Measurements from ENCODE around the gene DSG4. TPM values are rescaled to one million over a fixed set of nuclear protein-coding genes. Genes with fewer than 3 reads are reported as not detected.

The DSG4 gene
- total and polyA plus RNA-seq, 2 of the 4 experiments (the other 2 are of a cell fraction): not detected

DNA sequence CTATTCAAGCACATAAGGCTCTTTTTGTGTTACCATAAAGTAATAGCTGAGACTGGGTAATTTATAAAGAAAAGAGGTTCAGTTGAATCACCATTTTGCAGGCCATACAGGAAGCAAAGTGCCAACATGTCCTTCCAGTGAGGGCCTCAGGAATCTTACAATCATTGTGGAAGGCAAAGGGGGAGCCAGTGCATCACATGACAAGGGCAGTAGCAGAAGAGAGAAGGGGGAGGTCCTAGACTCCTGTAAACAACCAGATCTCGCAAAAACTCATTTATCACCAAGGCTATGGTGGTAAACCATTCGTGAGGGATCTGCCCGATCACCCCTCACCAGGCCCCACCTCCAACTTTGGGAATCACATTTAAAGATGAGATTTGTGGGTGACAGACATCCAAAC is 16.7 kb downstream of the DSG4 start:
- no peak overlapping the region for H3K27ac ChIP-seq (ENCODE audit: insufficient read depth, low read length)
- H3K23ac ChIP-seq (ENCODE audit: low read depth, low read length): no peak overlapping the region
- no peak overlapping the region for H3K18ac ChIP-seq (ENCODE audit: low read depth, low read length)
- TF ChIP-seq BHLHE40 (IDR thresholded peaks at IDR 0.05; ENCODE audit: low read depth, low read length) (no peak), RCOR1 (IDR thresholded peaks at IDR 0.05; ENCODE audit: insufficient replicate concordance, low read length) (no peak), MXI1 (IDR thresholded peaks at IDR 0.05; ENCODE audit: borderline replicate concordance, low read depth, low read length) (no peak), MAZ (IDR thresholded peaks at IDR 0.05; ENCODE audit: borderline replicate concordance, low read depth, low read length) (no peak), FOS (IDR thresholded peaks at IDR 0.05; ENCODE audit: low read depth, low read length) (no peak), CHD1 (IDR thresholded peaks at IDR 0.05; ENCODE audit: low read depth, low read length) (no peak), POLR2A (IDR thresholded peaks at IDR 0.05; ENCODE audit: low read depth, low read length) (no peak), CTCF (conservative IDR thresholded peaks at IDR 0.05; ENCODE audit: low read depth, low read length) (no peak), RAD21 (IDR thresholded peaks at IDR 0.05; ENCODE audit: low read length) (no peak)
- TF ChIP-seq, protein P1, sequence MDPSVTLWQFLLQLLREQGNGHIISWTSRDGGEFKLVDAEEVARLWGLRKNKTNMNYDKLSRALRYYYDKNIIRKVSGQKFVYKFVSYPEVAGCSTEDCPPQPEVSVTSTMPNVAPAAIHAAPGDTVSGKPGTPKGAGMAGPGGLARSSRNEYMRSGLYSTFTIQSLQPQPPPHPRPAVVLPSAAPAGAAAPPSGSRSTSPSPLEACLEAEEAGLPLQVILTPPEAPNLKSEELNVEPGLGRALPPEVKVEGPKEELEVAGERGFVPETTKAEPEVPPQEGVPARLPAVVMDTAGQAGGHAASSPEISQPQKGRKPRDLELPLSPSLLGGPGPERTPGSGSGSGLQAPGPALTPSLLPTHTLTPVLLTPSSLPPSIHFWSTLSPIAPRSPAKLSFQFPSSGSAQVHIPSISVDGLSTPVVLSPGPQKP (IDR thresholded peaks at IDR 0.05; ENCODE audit: borderline replicate concordance, low read depth, low read length): no peak
- H2BK20ac ChIP-seq (ENCODE audit: low read depth, low read length): no peak overlapping the region
- no peak overlapping the region for H4K91ac ChIP-seq (ENCODE audit: insufficient read depth, low read depth, low read length)
- no peak overlapping the region for H4K5ac ChIP-seq (ENCODE audit: low read depth, low read length)
- H3K9me3 ChIP-seq (ENCODE audit: control insufficient read depth, insufficient read depth, low read length): no peaks in the 10 kb centered on the region
- ATAC-seq (ENCODE audit: low read depth) (no peak), DNase-seq (no peak)
- no peak overlapping the region for H3K4me2 ChIP-seq (ENCODE audit: low read depth, low read length)
- no peak overlapping the region for H3K4ac ChIP-seq (ENCODE audit: low read depth, low read length)
- in situ Hi-C loops (cut with MboI; ENCODE audit: low sequenced_read_pairs): no loop called here
- ChIA-PET POLR2A (ENCODE audit: unreplicated experiment) (no interaction called here), CTCF (no interaction called here)
- no peak overlapping the region for H4K8ac ChIP-seq (ENCODE audit: low read depth in 2 of 2, low read length in 2 of 2)
- H2AK5ac ChIP-seq (ENCODE audit: low read depth, low read length): no peak overlapping the region
- BruUV-seq (replicated peaks): no TSS peak
- H2AK9ac ChIP-seq (replicated peaks; ENCODE audit: low read depth, low read length, poor library complexity): no peak overlapping the region
- H3K4me1 ChIP-seq (ENCODE audit: control insufficient read depth, insufficient read depth, low read length): no peaks in the 10 kb centered on the region
- H3K14ac ChIP-seq (replicated peaks; ENCODE audit: low read depth, low read length): no peak overlapping the region
- no peak overlapping the region for H3K56ac ChIP-seq (ENCODE audit: extremely low read depth, insufficient read depth, low read length)
- no peak overlapping the region for H3K9ac ChIP-seq (ENCODE audit: low read depth, low read length)
- no peak overlapping the region for H2BK120ac ChIP-seq (ENCODE audit: low read depth, low read length)
- no peaks in the 10 kb centered on the region for H4K20me1 ChIP-seq (ENCODE audit: insufficient read depth, low read length)
- H3K9me1 ChIP-seq (ENCODE audit: insufficient read depth, low read length): no peaks in the 10 kb centered on the region
- H2BK5ac ChIP-seq (ENCODE audit: low read depth, low read length, poor library complexity, severe bottlenecking): no peak overlapping the region
- no peak overlapping the region for H2AFZ ChIP-seq (replicated peaks; ENCODE audit: low read length, poor library complexity)
- dilution Hi-C loops (cut with HindIII; ENCODE audit: low sequenced_read_pairs, unreplicated experiment): no loop called here
- H3K4me3 ChIP-seq (ENCODE audit: insufficient read depth, low read depth, low read length): no peak overlapping the region
- H2BK15ac ChIP-seq (ENCODE audit: low read depth, low read length): no peak overlapping the region
- no CpG with 5 or more reads among the region's 3 CpGs for WGBS, 2 experiments (ENCODE audit: extremely low coverage in 2 of 2, insufficient read length in 1 of 2)
- H3K27me3 ChIP-seq (ENCODE audit: control insufficient read depth, insufficient read depth, low read length): no peaks in the 10 kb centered on the region
- intact Hi-C loops (cut with micrococcal nuclease): no loop called here
- H3K79me1 ChIP-seq (ENCODE audit: low read depth in 1 of 2, low read length in 2 of 2): no peaks in the 10 kb centered on the region
- H3K36me3 ChIP-seq (ENCODE audit: control insufficient read depth, insufficient read depth, low read length): no peaks in the 10 kb centered on the region
